Upper lobe of left lung (tissue), 4 donors: Measurements from ENCODE around the gene MAP6D1.

Experiments
- CTCF ChIP-seq, 6 experiments: fragments of 450-650 bp in 4 of 6; fragments of 200-600 bp in 2 of 6; sonication (generic) in 2 of 6; IDR thresholded peaks; one replicate each; pipeline ENCODE4 v1.5.1; 2016 to 2019; ENCODE audit warnings: antibody characterized with exemption in 6 of 6
- EP300 ChIP-seq, 4 donors: sonication (generic); formaldehyde crosslinking; IDR thresholded peaks; one replicate each; pipeline ENCODE4 v1.5.1; 2017; ENCODE audit warnings: antibody characterized with exemption in 4 of 4, control low read depth in 2 of 4
- POLR2AphosphoS5 ChIP-seq, 2 donors: sonication (generic); formaldehyde crosslinking; IDR thresholded peaks; one replicate each; pipeline ENCODE4 v1.5.1; 2017; ENCODE audit warnings: antibody characterized with exemption in 2 of 2

- TF ChIP-seq POLR2AphosphoS5 (IDR thresholded peaks at IDR 0.05) (no peak), EP300 (IDR thresholded peaks at IDR 0.05) (no peak), CTCF (IDR thresholded peaks at IDR 0.05) (no peak)
These were observed 30.9 kb downstream of the MAP6D1 start for GRCh38 chr3:183794452-183794851.
